Natural killer cell (primary cell): ENCODE measurements around the gene GCNT2. TPM values are rescaled to one million over a fixed set of nuclear protein-coding genes. Genes with fewer than 3 reads are reported as not detected.
"Not testable (repeated sequence)": the region's sequence is repeated elsewhere in the genome, so short reads cannot be mapped to it uniquely, and the experiment has no call there.

Experiments
- ATAC-seq, 3 donors: fragments of 150-1000 bp in 2 of 3; fragments of 200-7000 bp in 1 of 3; cut with Tn5 transposase; 1 replicate in 1 of 3; 2 replicates in 2 of 3; pipeline ENCODE4 v1.10.0; 2021; ENCODE audit warnings: mild to moderate bottlenecking in 2 of 3, moderate library complexity in 2 of 3
- DNase-seq, 2 donors: peaks; one replicate each; pipeline versions ENCODE4 v3.0.0 to v3.0.0-alpha.2; 2013 to 2021; ENCODE audit warnings: mixed read lengths in 1 of 2
- H3K27ac ChIP-seq: one replicate; pipeline ENCODE4 v1.5.1; 2013; ENCODE audit warnings: mild to moderate bottlenecking, low read length
- H3K27me3 ChIP-seq: one replicate; pipeline ENCODE4 v1.6.1; 2013; ENCODE audit warnings: low read length; ENCODE audit not compliant: control insufficient read depth, insufficient read depth
- H3K36me3 ChIP-seq: one replicate; pipeline ENCODE4 v1.6.1; 2013; ENCODE audit warnings: low read length; ENCODE audit not compliant: control insufficient read depth, insufficient read depth
- H3K4me1 ChIP-seq: one replicate; pipeline ENCODE4 v1.6.1; 2013; ENCODE audit warnings: low read length; ENCODE audit not compliant: control insufficient read depth, insufficient read depth
- H3K4me3 ChIP-seq: one replicate; pipeline ENCODE4 v1.5.1; 2013; ENCODE audit warnings: low read length
- H3K9me3 ChIP-seq: one replicate; pipeline ENCODE4 v1.6.1; 2013; ENCODE audit warnings: low read length; ENCODE audit not compliant: control insufficient read depth, insufficient read depth
- H3K27ac Mint-ChIP-seq, 2 donors: one replicate each; pipeline ENCODE4 v1.8.0; 2022; ENCODE audit warnings: mild to moderate bottlenecking in 2 of 2, mixed read lengths in 2 of 2, moderate library complexity in 1 of 2
- H3K27me3 Mint-ChIP-seq, 2 donors: one replicate each; pipeline ENCODE4 v1.8.0; 2022; ENCODE audit warnings: low read depth in 2 of 2, mixed read lengths in 2 of 2
- H3K36me3 Mint-ChIP-seq: one replicate; pipeline ENCODE4 v1.8.0; 2022; ENCODE audit warnings: mixed read lengths
- H3K4me1 Mint-ChIP-seq, 2 donors: one replicate each; pipeline ENCODE4 v1.8.0; 2022; ENCODE audit warnings: mixed read lengths in 2 of 2
- H3K4me3 Mint-ChIP-seq: one replicate; pipeline ENCODE4 v1.8.0; 2022; ENCODE audit warnings: mild to moderate bottlenecking, moderate library complexity, mixed read lengths
- H3K9me3 Mint-ChIP-seq, 2 donors: one replicate each; pipeline ENCODE4 v1.8.0; 2022; ENCODE audit warnings: mixed read lengths in 2 of 2
- WGBS: methylation state at CpG from one replicate; pipeline ENCODE4 v1.1.7; 2013; ENCODE audit warnings: missing lambda C conversion rate; ENCODE audit not compliant: insufficient coverage; 5-methylcytosine and 5-hydroxymethylcytosine counted together
- intact Hi-C: fragments of 100-400 bp; cut with micrococcal nuclease; formaldehyde crosslinking; loops from one replicate; pipeline ENCODE4 v1.14.2; 2022
- total RNA-seq, 4 donors: library from RNA; stranded (reverse); fragments of 120-200 nt in 1 of 4; gene quantifications; one replicate each; pipeline versions ENCODE4 v1.2.3 to v1.2.4, GENCODE V29; 2013 to 2022
- TF ChIP-seq, protein P1 (sequence below): fragments of 200-600 bp; IDR thresholded peaks from one replicate; pipeline ENCODE4 v1.8.0; 2022; ENCODE audit warnings: antibody characterized with exemption

Gene GCNT2
- total RNA-seq, 3 donors from 2014 or later (not counting 1 experiment from before 2014, with no cell fraction given) = 0.79 to 4.7 (median 0.80) TPM

DNA sequence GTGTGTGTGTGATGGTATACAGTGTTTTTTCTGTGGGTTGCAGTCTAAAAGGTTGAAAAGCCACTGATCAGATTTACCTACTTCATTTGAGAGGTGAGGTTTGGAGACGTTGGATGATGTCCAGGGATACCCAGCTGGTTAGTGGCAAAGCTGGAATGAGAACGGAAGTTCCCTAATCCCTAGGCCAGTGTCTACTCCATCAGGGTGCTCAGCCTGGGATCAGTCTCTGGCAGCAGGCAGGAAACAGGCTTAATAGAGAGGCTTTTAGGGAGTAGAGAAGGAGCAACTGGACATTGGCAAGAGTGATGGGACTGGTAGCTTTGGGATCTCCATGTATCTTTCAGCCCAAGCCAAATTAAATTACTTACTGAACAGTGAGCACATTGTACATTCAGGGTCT is 92.6 kb downstream of the GCNT2 start:
- 92% methylated on average over 2 of the region's 2 CpGs for WGBS
- ATAC-seq = no peak
- no peaks in the 10 kb centered on the region for H3K9me3 ChIP-seq

DNA sequence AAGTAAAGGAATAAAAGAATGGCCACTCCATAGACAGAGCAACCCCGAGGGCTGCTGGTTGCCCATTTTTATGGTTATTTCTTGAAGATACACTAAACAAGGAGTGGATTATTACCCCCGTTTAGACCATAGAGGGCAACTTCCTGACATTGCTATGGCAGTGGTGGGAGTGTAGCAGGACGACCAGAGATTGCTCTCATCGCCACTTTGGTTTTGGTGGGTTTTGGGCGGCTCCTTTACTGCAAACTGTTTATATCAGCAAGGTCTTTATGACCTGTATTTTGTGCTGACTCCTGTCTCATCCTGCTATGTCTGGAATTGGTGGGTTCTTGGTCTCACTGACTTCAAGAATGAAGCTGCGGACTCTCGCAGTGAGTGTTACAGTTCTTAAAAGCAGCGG is 94.5 kb downstream of the GCNT2 start:
- Histone ChIP-seq H3K27me3 (no peaks in the 10 kb centered on the region), H3K9me3 (no peaks in the 10 kb centered on the region), H3K4me1 (peaks cover 10% of the 10 kb centered on the region), H3K27ac (no peak overlapping the region), H3K36me3 (no peaks in the 10 kb centered on the region), H3K4me3 (no peak overlapping the region)
- Mint-ChIP-seq H3K27ac (peak overlapping the region in 1 of 2 donors; percentile 21), H3K27me3 (peaks cover 0 to 10% of the 10 kb centered on the region in 2 donors), H3K9me3 (peaks cover 0 to 2% of the 10 kb centered on the region in 2 donors), H3K4me1 (peaks cover 15 to 19% of the 10 kb centered on the region in 2 donors), H3K4me3 (peak overlapping the region; percentile 50), H3K36me3 (no peaks in the 10 kb centered on the region)
- DNase-seq (no peak), ATAC-seq (peak in 2 of 3 donors; percentile 43 to 66)
- 54% methylated on average over 8 of the region's 8 CpGs for WGBS
- TF ChIP-seq, protein P1, sequence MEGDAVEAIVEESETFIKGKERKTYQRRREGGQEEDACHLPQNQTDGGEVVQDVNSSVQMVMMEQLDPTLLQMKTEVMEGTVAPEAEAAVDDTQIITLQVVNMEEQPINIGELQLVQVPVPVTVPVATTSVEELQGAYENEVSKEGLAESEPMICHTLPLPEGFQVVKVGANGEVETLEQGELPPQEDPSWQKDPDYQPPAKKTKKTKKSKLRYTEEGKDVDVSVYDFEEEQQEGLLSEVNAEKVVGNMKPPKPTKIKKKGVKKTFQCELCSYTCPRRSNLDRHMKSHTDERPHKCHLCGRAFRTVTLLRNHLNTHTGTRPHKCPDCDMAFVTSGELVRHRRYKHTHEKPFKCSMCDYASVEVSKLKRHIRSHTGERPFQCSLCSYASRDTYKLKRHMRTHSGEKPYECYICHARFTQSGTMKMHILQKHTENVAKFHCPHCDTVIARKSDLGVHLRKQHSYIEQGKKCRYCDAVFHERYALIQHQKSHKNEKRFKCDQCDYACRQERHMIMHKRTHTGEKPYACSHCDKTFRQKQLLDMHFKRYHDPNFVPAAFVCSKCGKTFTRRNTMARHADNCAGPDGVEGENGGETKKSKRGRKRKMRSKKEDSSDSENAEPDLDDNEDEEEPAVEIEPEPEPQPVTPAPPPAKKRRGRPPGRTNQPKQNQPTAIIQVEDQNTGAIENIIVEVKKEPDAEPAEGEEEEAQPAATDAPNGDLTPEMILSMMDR = no peak
- intact Hi-C loops = no loop called here

More for the DNA sequence above, 92.6 kb downstream of the GCNT2 start:
- Mint-ChIP-seq H3K27ac (no peak overlapping the region), H3K4me1 (peaks cover 15 to 19% of the 10 kb centered on the region in 2 donors), H3K9me3 (peaks cover 0 to 2% of the 10 kb centered on the region in 2 donors), H3K27me3 (peaks cover 3 to 10% of the 10 kb centered on the region in 2 donors), H3K4me3 (no peak overlapping the region), H3K36me3 (no peaks in the 10 kb centered on the region)
- H3K36me3 ChIP-seq = no peaks in the 10 kb centered on the region
- no peak for DNase-seq
- H3K27ac ChIP-seq = no peak overlapping the region
- intact Hi-C loops = no loop called here
- H3K27me3 ChIP-seq = no peaks in the 10 kb centered on the region
- TF ChIP-seq, protein P1 = no peak
- peaks cover 10% of the 10 kb centered on the region for H3K4me1 ChIP-seq
- H3K4me3 ChIP-seq = no peak overlapping the region

DNA sequence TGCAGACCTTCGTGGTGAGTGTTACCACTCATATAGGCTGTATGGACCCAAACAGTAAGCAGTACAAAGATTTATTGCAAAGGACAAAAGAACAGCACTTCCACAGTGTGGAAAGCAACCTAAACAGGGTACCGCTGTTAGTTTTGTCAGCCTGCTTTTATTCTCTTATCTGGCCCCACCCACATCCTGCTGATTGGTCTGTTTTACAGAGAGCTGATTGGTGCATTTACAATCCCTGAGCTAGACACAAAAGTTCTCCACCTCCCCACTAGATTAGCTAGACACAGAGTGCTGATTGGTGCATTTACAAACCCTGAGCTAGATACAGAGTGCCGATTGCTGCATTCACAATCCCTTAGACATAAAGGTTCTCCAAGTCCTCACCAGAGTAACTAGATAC is 95.1 kb downstream of the GCNT2 start:
- H3K4me3 ChIP-seq, intact Hi-C loops, H3K36me3 ChIP-seq, H3K36me3 Mint-ChIP-seq, ATAC-seq, H3K27ac ChIP-seq, H3K27me3 Mint-ChIP-seq, H3K27me3 ChIP-seq, DNase-seq, H3K4me3 Mint-ChIP-seq, H3K9me3 ChIP-seq, H3K9me3 Mint-ChIP-seq: not testable (repeated sequence)
- Mint-ChIP-seq H3K27ac (peak overlapping the region in 1 of 2 donors; percentile 21), H3K4me1 (peaks cover 15 to 19% of the 10 kb centered on the region in 2 donors)
- peaks cover 10% of the 10 kb centered on the region for H3K4me1 ChIP-seq
- WGBS = 65% methylated on average over 3 of the region's 3 CpGs

DNA sequence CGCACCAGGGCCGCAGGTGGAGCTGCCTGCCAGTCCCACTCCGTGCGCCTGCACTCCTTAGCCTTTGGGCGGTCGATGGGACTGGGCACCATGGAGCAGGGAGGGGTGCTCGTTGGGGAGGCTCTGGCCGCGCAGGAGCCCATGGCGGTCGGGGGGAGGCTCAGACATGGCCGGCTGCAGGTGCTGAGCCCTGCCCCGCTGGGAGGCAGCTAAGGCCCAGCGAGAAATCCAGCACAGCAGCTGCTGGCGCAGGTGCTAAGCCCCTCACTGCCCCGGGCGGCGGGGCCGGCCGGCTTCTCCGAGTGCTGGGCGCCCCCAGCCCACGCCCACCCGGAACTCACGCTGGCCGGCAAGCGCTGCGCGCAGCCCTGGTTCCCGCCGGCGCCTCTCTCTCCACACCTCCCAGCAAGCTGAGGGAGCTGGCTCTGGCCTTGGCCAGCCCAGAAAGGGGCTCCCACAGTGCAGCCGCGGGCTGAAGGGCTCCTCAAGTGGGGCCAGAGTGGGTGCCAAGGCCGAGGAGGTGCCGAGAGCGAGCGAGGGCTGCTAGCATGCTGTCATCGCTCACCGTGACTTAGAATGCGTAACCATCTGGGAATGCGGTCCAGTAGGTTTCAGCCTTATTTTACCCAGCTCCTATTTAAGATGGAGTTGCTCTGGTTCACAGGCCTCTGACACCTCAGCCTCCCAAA is 96.0 kb downstream of the GCNT2 start:
- no peak for ATAC-seq
- TF ChIP-seq, protein P1 = no peak

More for the DNA sequence above, 96.0 kb downstream of the GCNT2 start:
- Histone ChIP-seq H3K27me3 (no peaks in the 10 kb centered on the region), H3K4me1 (peaks cover 10% of the 10 kb centered on the region), H3K4me3 (no peak overlapping the region), H3K9me3 (no peaks in the 10 kb centered on the region), H3K27ac (no peak overlapping the region), H3K36me3 (no peaks in the 10 kb centered on the region)
- H3K4me3 Mint-ChIP-seq = no peak overlapping the region
- peaks cover 0 to 2% of the 10 kb centered on the region in 2 donors for H3K9me3 Mint-ChIP-seq
- no peaks in the 10 kb centered on the region for H3K36me3 Mint-ChIP-seq
- peaks cover 0 to 10% of the 10 kb centered on the region in 2 donors for H3K27me3 Mint-ChIP-seq
- WGBS = 97% methylated on average over 42 of the region's 42 CpGs
- intact Hi-C loops = no loop called here
- H3K27ac Mint-ChIP-seq = no peak overlapping the region
- peaks cover 15 to 19% of the 10 kb centered on the region in 2 donors for H3K4me1 Mint-ChIP-seq
- no peak for DNase-seq
